Measurements from ENCODE around the gene TEKTIP1.

TEKTIP1 gene

DNA sequence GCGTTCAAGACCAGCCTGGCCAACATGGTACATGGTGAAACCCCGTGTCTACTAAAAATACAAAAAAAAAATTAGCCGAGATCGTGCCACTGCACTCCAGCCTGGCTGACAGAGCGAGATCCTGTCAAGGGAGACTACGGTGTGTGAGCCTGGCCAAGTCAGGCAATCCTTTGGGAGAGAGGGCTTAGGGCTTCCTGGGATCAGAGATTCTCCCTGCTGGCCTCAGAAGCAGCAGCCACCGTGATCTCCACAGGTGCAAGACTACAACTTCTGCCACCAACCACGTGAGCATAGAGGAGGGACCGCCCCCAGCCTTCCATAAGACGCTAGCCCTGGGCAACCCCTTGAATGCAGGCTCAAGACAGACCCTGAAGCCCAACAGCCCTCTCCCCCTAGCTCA, 10.8 kb downstream of the TEKTIP1 start:
- Histone ChIP-seq H3K4me3 (ENCODE audit: low read length, poor library complexity, severe bottlenecking) (no peak overlapping the region), H3K9ac (ENCODE audit: low read depth, low read length, poor library complexity, severe bottlenecking) (no peak overlapping the region)
- TF ChIP-seq EZH2phosphoT487 (IDR thresholded peaks at IDR 0.05; ENCODE audit: borderline replicate concordance) = no peak
- TF ChIP-seq, protein P1, sequence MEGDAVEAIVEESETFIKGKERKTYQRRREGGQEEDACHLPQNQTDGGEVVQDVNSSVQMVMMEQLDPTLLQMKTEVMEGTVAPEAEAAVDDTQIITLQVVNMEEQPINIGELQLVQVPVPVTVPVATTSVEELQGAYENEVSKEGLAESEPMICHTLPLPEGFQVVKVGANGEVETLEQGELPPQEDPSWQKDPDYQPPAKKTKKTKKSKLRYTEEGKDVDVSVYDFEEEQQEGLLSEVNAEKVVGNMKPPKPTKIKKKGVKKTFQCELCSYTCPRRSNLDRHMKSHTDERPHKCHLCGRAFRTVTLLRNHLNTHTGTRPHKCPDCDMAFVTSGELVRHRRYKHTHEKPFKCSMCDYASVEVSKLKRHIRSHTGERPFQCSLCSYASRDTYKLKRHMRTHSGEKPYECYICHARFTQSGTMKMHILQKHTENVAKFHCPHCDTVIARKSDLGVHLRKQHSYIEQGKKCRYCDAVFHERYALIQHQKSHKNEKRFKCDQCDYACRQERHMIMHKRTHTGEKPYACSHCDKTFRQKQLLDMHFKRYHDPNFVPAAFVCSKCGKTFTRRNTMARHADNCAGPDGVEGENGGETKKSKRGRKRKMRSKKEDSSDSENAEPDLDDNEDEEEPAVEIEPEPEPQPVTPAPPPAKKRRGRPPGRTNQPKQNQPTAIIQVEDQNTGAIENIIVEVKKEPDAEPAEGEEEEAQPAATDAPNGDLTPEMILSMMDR (conservative IDR thresholded peaks at IDR 0.05; ENCODE audit: low read length) = no peak

DNA sequence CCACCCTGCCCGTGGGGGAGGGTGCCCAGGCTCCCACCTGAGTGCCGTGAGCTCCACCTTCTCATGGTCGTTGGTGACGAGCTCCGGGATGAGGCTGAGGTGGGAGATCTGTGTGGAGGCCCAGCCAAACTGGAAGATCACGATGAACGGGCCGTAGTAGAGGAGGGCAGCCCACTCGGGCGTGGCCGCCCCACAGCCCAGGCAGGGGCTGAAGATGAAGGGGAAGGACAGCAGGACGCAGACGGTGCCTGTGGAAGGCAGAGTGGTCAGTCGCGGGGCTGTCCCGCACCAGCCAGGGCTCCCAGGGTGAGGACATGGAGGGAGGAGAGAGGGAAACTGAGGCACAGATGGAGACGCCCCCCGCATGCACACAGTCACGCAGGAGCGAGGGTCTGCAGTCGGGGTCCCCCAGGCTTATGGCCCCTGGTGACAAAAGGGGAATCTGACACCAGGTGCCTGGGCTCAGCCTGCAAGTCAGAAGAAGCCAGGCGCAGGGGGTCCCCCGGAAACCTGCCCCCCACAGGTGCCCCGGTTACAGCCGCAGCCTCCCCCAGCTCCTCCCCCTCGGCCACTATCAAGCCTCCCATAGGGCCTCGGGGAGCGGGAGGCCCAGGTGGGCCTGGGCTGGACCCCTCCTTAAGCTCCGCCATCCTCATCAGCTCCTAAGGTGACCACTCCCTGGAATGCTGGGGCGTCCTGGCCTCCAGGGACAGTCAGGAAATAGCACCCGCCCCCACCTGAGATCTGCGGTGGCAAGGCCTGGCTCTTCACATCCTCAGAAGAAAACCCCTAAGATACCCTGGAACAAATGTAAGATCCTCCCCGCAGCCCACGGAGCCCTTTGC, 12.2 kb downstream of the TEKTIP1 start:
- Histone ChIP-seq H4K20me1 (ENCODE audit: insufficient read depth, low read length, poor library complexity, severe bottlenecking) (peaks cover 4% of the 10 kb centered on the region), H2AFZ (ENCODE audit: low read length) (no peak overlapping the region), H3K4me1 (ENCODE audit: insufficient read depth, low read length, poor library complexity, severe bottlenecking) (peaks cover 18% of the 10 kb centered on the region), H3K9me2 (replicated peaks; ENCODE audit: low read depth, low read length) (no peaks in the 10 kb centered on the region), H3K4me2 (ENCODE audit: low read depth, low read length, poor library complexity, severe bottlenecking) (no peak overlapping the region), H3K27me3 (ENCODE audit: insufficient read depth, low read length, poor library complexity, severe bottlenecking) (no peaks in the 10 kb centered on the region), H3K79me2 (ENCODE audit: insufficient read depth, low read length) (peaks cover 22% of the 10 kb centered on the region; the same call in 1 of the 2 replicates), H3F3A (ENCODE audit: low read depth) (no peaks in the 10 kb centered on the region), H3K9ac (ENCODE audit: low read depth, low read length, poor library complexity, severe bottlenecking) (no peak overlapping the region), H3K4me3 (ENCODE audit: low read length, poor library complexity, severe bottlenecking) (no peak overlapping the region), H3K9me3 (ENCODE audit: insufficient read depth, low read depth, low read length) (no peaks in the 10 kb centered on the region), H3K36me3 (ENCODE audit: insufficient read depth, low read length) (peaks cover 3% of the 10 kb centered on the region; the same call in 1 of the 2 replicates)
- no peak for TF ChIP-seq EZH2phosphoT487 (IDR thresholded peaks at IDR 0.05; ENCODE audit: borderline replicate concordance)
- TF ChIP-seq, protein P1 (conservative IDR thresholded peaks at IDR 0.05; ENCODE audit: low read length) = no peak

More for the DNA sequence above, 10.8 kb downstream of the TEKTIP1 start:
- Histone ChIP-seq H3K4me2 (ENCODE audit: low read depth, low read length, poor library complexity, severe bottlenecking) (no peak overlapping the region), H3K79me2 (ENCODE audit: insufficient read depth, low read length) (peaks cover 8% of the 10 kb centered on the region; the same call in 1 of the 2 replicates), H3K9me3 (ENCODE audit: insufficient read depth, low read depth, low read length) (no peaks in the 10 kb centered on the region), H2AFZ (ENCODE audit: low read length) (no peak overlapping the region), H3K36me3 (ENCODE audit: insufficient read depth, low read length) (peaks cover 3% of the 10 kb centered on the region; the same call in 1 of the 2 replicates), H4K20me1 (ENCODE audit: insufficient read depth, low read length, poor library complexity, severe bottlenecking) (no peaks in the 10 kb centered on the region), H3K9me2 (replicated peaks; ENCODE audit: low read depth, low read length) (no peaks in the 10 kb centered on the region), H3K27me3 (ENCODE audit: insufficient read depth, low read length, poor library complexity, severe bottlenecking) (no peaks in the 10 kb centered on the region), H3K4me1 (ENCODE audit: insufficient read depth, low read length, poor library complexity, severe bottlenecking) (peaks cover 7% of the 10 kb centered on the region), H3F3A (ENCODE audit: low read depth) (no peaks in the 10 kb centered on the region)

DNA sequence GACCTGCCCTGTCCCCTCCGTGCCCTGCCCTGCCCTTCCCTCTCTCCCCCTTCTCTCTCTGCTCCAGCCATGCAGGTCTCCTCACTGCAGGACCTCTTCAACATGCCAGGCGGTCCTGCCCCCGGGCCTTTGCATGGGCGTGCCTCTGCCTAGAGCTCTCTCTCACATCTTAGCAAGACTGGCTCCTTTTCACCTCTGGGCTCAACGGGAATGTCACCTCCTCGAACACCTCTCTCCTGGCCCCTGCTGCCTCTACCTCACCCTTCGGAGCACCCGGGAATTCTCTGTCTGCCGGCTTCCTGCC, 12.8 kb downstream of the TEKTIP1 start:
- no peak overlapping the region for H3K4me2 ChIP-seq (ENCODE audit: low read depth, low read length, poor library complexity, severe bottlenecking)
- peaks cover 3% of the 10 kb centered on the region; the same call in 1 of the 2 replicates for H3K36me3 ChIP-seq (ENCODE audit: insufficient read depth, low read length)
- peaks cover 28% of the 10 kb centered on the region; the same call in 1 of the 2 replicates for H3K79me2 ChIP-seq (ENCODE audit: insufficient read depth, low read length)
- H4K20me1 ChIP-seq (ENCODE audit: insufficient read depth, low read length, poor library complexity, severe bottlenecking) = peaks cover 10% of the 10 kb centered on the region
- H3K9me3 ChIP-seq (ENCODE audit: insufficient read depth, low read depth, low read length) = no peaks in the 10 kb centered on the region
- TF ChIP-seq EZH2phosphoT487 (IDR thresholded peaks at IDR 0.05; ENCODE audit: borderline replicate concordance) = no peak
- TF ChIP-seq, protein P1 (conservative IDR thresholded peaks at IDR 0.05; ENCODE audit: low read length) = no peak
- no peak overlapping the region for H2AFZ ChIP-seq (ENCODE audit: low read length)
- no peaks in the 10 kb centered on the region for H3K27me3 ChIP-seq (ENCODE audit: insufficient read depth, low read length, poor library complexity, severe bottlenecking)
- no peak overlapping the region for H3K9ac ChIP-seq (ENCODE audit: low read depth, low read length, poor library complexity, severe bottlenecking)
- H3K9me2 ChIP-seq (replicated peaks; ENCODE audit: low read depth, low read length) = no peaks in the 10 kb centered on the region
- no peak overlapping the region for H3K4me3 ChIP-seq (ENCODE audit: low read length, poor library complexity, severe bottlenecking)
- H3K4me1 ChIP-seq (ENCODE audit: insufficient read depth, low read length, poor library complexity, severe bottlenecking) = peaks cover 24% of the 10 kb centered on the region
- H3F3A ChIP-seq (ENCODE audit: low read depth) = no peaks in the 10 kb centered on the region
